Thoracic aorta (tissue), 2 donors: ENCODE data around the gene DGKB. TPM values are rescaled to one million over a fixed set of nuclear protein-coding genes. Genes with fewer than 3 reads are reported as not detected.

Experiments
- ATAC-seq: fragments of 150-250 bp; one replicate; pipeline ENCODE4 v1.8.0; 2017; ENCODE audit warnings: low read depth; ENCODE audit not compliant: insufficient number of reproducible peaks, low FRiP score
- DNase-seq: peaks from one replicate; pipeline ENCODE4 v3.0.0-alpha.2; 2020; ENCODE audit warnings: low spot score
- H3K27ac ChIP-seq, 2 donors: fragments of 200-600 bp; sonication (generic); 1 replicate in 1 of 2; 2 replicates in 1 of 2; pipeline ENCODE4 v1.5.1; 2016; ENCODE audit warnings: mild to moderate bottlenecking in 2 of 2, moderate library complexity in 2 of 2
- H3K27me3 ChIP-seq: fragments of 200-600 bp; sonication (generic); replicated peaks from 2 replicates; pipeline ENCODE4 v1.6.0; 2016; ENCODE audit warnings: mild to moderate bottlenecking; ENCODE audit not compliant: insufficient read depth
- H3K36me3 ChIP-seq: fragments of 200-600 bp; sonication (generic); one replicate; pipeline ENCODE4 v1.5.1; 2016
- H3K4me1 ChIP-seq, 2 donors: fragments of 200-600 bp; sonication (generic); 1 replicate in 1 of 2; 2 replicates in 1 of 2; pipeline versions ENCODE4 v1.5.1 to v1.6.0; 2016; ENCODE audit warnings: low read depth in 2 of 2, mild to moderate bottlenecking in 1 of 2; ENCODE audit not compliant: control insufficient read depth in 1 of 2
- H3K4me3 ChIP-seq: fragments of 200-600 bp; sonication (generic); 2 replicates; pipeline ENCODE4 v1.5.1; 2016; ENCODE audit warnings: mild to moderate bottlenecking
- H3K9me3 ChIP-seq: fragments of 200-600 bp; sonication (generic); 2 replicates; pipeline ENCODE4 v1.5.1; 2016
- CTCF ChIP-seq: fragments of 200-600 bp; sonication (generic); IDR thresholded peaks from one replicate; pipeline ENCODE4 v1.5.1; 2019; ENCODE audit warnings: antibody characterized with exemption
- total RNA-seq, 2 donors: library from RNA; depleted of rRNA; stranded (reverse); fragments of >200 nt; gene quantifications; one replicate each; pipeline versions ENCODE4 v1.1.0 to v1.2.3, GENCODE V29; 2016

DGKB gene
- total RNA-seq, 2 donors from 2014 or later: 0.56 TPM; not detected in 1

GRCh38 chr7:14501436-14501835 is 401.1 kb downstream of the DGKB start:
- ATAC-seq: no peak
- no peaks in the 10 kb centered on the region for H3K4me1 ChIP-seq
- no peaks in the 10 kb centered on the region for H3K36me3 ChIP-seq
- TF ChIP-seq CTCF: no peak
- no peaks in the 10 kb centered on the region for H3K27me3 ChIP-seq
- no peaks in the 10 kb centered on the region for H3K9me3 ChIP-seq
- H3K27ac ChIP-seq: no peak overlapping the region
- no peak overlapping the region for H3K4me3 ChIP-seq
- no peak for DNase-seq

GRCh38 chr7:14497390-14497789 is 405.2 kb downstream of the DGKB start:
- H3K27ac ChIP-seq: no peak overlapping the region
- no peak overlapping the region for H3K4me3 ChIP-seq
- ATAC-seq (no peak), DNase-seq (no peak)
- TF ChIP-seq CTCF: no peak
- H3K27me3 ChIP-seq: no peaks in the 10 kb centered on the region
- H3K36me3 ChIP-seq: no peaks in the 10 kb centered on the region
- no peaks in the 10 kb centered on the region for H3K9me3 ChIP-seq
- no peaks in the 10 kb centered on the region for H3K4me1 ChIP-seq

- Histone ChIP-seq H3K36me3 (no peaks in the 10 kb centered on the region), H3K9me3 (no peaks in the 10 kb centered on the region), H3K4me1 (no peaks in the 10 kb centered on the region), H3K4me3 (no peak overlapping the region), H3K27ac (no peak overlapping the region), H3K27me3 (no peaks in the 10 kb centered on the region)
- ATAC-seq (no peak), DNase-seq (no peak)
- no peak for TF ChIP-seq CTCF
These were observed 406.9 kb downstream of the DGKB start for GRCh38 chr7:14495633-14496032.

- Histone ChIP-seq H3K4me1 (no peaks in the 10 kb centered on the region), H3K36me3 (no peaks in the 10 kb centered on the region), H3K27me3 (no peaks in the 10 kb centered on the region), H3K9me3 (no peaks in the 10 kb centered on the region), H3K27ac (no peak overlapping the region), H3K4me3 (no peak overlapping the region)
- ATAC-seq (no peak), DNase-seq (no peak)
- TF ChIP-seq CTCF: no peak
These were observed 414.7 kb downstream of the DGKB start for GRCh38 chr7:14487701-14488395.

- H3K36me3 ChIP-seq: no peaks in the 10 kb centered on the region
- H3K27me3 ChIP-seq: no peaks in the 10 kb centered on the region
- H3K4me1 ChIP-seq: no peaks in the 10 kb centered on the region
- ATAC-seq (no peak), DNase-seq (no peak)
- no peak for TF ChIP-seq CTCF
- H3K9me3 ChIP-seq: no peaks in the 10 kb centered on the region
- no peak overlapping the region for H3K27ac ChIP-seq
- H3K4me3 ChIP-seq: no peak overlapping the region
These were observed 418.9 kb downstream of the DGKB start for GRCh38 chr7:14483663-14484062.
